VCaP (cell line): ENCODE results near the gene FNDC3B.

Experiments used
- H3K27ac ChIP-seq: fragments of 450-650 bp; 2 replicates; pipeline ENCODE4 v1.5.1; 2017
- TF ChIP-seq, protein P1 (sequence below): fragments of 450-650 bp; conservative IDR thresholded peaks from 2 replicates; pipeline ENCODE4 v1.5.1; 2017; ENCODE audit warnings: mild to moderate bottlenecking, moderate library complexity

Gene FNDC3B

GRCh38 chr3:172279974-172280373, 240.6 kb downstream of the FNDC3B start:
- TF ChIP-seq, protein P1, sequence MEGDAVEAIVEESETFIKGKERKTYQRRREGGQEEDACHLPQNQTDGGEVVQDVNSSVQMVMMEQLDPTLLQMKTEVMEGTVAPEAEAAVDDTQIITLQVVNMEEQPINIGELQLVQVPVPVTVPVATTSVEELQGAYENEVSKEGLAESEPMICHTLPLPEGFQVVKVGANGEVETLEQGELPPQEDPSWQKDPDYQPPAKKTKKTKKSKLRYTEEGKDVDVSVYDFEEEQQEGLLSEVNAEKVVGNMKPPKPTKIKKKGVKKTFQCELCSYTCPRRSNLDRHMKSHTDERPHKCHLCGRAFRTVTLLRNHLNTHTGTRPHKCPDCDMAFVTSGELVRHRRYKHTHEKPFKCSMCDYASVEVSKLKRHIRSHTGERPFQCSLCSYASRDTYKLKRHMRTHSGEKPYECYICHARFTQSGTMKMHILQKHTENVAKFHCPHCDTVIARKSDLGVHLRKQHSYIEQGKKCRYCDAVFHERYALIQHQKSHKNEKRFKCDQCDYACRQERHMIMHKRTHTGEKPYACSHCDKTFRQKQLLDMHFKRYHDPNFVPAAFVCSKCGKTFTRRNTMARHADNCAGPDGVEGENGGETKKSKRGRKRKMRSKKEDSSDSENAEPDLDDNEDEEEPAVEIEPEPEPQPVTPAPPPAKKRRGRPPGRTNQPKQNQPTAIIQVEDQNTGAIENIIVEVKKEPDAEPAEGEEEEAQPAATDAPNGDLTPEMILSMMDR = no peak
- peak overlapping the region; percentile 58 for H3K27ac ChIP-seq

GRCh38 chr3:172280406-172281051, 241.2 kb downstream of the FNDC3B start:
- no peak overlapping the region for H3K27ac ChIP-seq
- TF ChIP-seq, protein P1 = no peak

- H3K27ac ChIP-seq = no peak overlapping the region
- TF ChIP-seq, protein P1 = no peak
Observed at GRCh38 chr3:172281884-172282283, 242.5 kb downstream of the FNDC3B start.

DNA sequence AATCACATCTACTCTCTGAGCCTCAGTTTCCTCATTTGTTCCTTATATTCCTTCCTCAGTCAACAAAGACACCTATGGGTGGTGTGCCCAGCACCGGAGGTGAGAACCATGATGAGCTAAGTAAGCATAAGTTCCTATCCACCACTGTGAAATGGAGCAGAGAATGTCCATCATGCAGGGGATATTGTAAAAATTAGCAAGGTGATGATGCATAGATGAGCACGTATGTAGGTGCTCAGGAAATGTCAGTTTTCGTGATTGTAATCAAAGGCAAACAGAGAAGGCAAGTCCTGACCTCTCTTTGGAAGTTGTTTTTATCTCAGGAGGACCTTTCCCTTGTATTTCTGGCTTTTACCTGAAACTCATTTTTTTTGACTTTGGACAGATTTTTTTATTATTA, 243.5 kb downstream of the FNDC3B start:
- TF ChIP-seq, protein P1 = no peak
- H3K27ac ChIP-seq = no peak overlapping the region

DNA sequence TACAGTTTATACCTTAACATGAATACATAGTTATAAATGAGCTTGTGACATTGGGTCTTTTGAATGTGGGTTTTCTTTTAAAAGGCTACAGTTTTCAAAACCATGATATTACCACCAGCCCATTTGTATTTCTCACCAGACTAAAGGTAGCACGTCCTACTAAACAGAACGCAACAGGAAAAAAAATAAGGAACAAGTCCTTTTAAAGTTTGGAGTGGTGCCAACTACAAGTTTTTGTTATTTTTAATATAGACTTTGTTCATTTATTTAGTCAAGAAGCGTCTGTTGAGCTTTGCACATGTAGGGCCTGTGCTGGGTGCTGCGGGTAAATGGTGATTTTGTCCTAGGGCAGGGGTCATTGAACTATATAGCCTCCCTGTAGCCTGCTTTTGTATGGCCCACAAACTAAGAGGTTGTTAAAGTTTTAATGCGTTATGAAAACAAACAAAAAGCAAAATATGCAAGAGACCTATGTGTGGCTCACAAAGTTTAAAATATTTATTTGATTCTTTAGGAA, 244.5 kb downstream of the FNDC3B start:
- H3K27ac ChIP-seq = no peak overlapping the region
- TF ChIP-seq, protein P1 = no peak

- TF ChIP-seq, protein P1 = no peak
- no peak overlapping the region for H3K27ac ChIP-seq
Observed at GRCh38 chr3:172285844-172286243, 246.5 kb downstream of the FNDC3B start.

DNA sequence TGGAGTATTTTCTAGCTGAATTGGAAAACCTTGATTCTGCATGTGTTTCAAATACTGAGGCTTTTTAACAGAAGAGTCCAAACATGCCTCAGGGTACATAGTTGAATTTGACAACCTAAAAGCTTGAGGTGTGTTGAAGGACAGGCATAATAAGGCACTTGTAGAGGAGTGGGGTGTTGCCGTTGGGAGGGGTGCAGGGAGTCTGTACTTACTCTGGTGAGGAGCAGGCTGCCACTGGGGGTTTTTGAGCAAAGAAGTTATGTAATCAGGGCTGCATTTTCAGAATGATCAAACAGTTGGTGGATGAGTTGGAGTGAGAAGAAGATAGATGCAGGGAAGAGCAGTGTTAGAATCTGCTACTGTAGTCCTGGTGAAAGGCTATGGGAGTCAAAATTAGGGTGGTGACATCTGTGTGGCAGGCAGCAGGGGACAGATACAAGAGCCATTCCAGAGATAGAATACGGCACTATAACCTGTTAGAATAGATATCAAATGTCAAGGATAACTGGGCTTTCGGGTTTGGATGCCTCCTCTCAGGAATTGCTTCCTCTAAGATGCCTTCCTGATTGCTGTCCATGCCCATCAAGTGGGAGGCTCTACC, 247.3 kb downstream of the FNDC3B start:
- TF ChIP-seq, protein P1 = no peak
- H3K27ac ChIP-seq = no peak overlapping the region
